GM20431 (cell line): ENCODE measurements around the gene MTHFSD.

Source experiments
- in situ Hi-C: fragments of 300-500 bp; cut with MseI, MboI; formaldehyde crosslinking; loops from one replicate; pipeline ENCODE4 v1.15.0; 2020; ENCODE audit warnings: low sequenced_read_pairs; ENCODE audit not compliant: unreplicated experiment

MTHFSD gene

DNA sequence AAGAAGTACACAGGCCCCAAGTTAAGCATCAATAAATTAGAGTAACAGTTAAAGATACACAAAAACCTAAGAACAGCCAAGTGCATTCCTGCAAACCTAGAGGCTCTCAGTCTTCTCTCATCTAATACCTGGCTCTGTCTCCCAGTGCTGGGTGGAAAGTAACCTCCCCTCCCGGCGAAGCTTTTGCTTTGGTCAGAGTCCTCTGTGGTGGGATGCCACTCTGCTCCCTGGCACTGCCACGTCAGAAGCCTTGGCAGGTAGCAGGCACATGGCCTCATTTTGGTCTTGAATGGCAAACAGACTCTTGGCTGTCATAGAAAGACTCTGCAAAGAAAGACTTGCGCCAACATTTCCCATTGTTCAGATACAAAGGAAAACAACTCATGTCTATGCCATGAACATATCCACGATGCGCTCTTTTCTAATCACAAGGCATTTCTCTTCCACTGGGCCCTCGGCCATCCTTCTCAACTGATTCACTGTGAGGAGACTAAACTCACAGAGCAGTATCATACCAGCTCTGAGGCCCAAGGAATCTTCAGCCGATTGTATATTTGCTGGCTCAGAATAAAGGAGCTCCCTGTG, 21.2 kb downstream of the MTHFSD start:
- in situ Hi-C loops: no loop called here

DNA sequence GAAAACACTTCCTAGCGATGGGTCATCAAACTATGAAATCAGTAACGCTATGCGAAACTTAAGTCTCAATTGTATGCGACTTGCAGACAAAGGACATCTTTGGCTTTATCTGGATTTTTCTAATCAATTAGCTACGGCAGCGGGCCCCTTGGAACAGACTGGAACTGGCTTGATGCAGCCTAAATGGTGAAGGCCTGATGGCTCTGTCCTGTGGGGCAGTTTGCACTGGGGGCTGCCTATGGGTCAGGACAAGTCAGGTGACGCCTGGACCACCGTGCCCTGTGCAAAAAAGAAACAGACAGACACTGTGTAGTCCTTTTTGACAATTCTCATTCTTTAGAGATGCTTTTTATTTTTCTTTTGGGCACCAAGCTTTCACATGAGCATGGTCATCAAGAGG, 22.0 kb downstream of the MTHFSD start:
- in situ Hi-C loops: no loop called here

DNA sequence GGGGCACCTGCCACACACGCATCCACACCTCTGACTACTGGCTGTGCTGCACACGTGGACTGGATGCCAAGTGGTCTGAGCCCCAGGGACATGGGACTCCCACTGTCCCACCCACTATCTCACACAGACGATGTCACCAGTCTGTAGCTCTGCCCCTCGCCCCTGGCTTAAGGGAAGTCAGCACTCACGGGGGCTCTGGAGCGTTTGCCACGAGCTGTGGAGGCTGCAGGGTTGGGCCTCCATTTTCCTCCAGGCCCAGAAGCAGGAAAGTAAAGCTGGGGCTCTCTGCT, 22.6 kb downstream of the MTHFSD start:
- in situ Hi-C loops: no loop called here

DNA sequence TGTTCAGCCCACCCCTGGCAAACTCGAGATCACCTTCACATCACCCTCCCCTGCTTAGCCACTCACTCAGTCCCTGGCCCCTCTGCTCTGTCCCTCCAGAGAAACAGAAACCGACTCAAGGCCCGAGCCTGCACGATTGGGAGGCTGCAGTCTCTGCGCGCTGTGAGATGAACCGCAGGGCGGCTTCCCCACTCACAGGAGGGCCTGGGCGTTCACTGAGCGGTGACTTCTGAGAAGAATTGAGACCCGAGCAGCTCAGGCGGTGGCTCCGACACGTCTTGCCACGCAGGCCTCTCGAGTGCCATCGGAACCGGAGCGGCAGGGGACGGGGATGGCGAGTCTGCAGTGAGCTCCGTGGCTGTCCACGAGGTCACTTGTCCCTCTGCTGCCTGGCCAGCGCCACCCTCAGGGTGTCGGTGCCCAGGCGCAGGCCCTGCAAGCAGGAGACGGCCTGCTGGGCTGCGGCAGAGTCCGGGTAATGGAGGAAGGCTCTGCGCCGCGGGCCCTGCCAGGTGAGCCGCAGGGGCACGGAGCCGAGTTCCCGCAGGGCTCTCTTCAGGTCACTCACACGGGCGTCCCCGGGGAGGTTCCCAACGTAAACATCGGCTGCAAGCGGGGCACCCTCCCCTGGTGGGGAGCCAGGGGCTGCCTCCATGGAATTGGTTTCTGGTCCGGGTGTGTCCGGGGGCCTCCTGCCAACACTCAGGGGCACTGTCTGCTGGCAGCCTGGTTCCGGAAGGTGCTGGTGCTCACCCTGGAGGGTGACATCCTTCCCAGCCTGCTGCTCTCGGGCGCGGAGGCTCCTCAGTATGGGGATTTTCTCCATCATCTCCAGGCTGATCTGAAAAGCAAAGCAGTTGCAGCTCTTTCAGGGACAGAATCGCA, 23.2 kb downstream of the MTHFSD start:
- in situ Hi-C loops: no loop called here

DNA sequence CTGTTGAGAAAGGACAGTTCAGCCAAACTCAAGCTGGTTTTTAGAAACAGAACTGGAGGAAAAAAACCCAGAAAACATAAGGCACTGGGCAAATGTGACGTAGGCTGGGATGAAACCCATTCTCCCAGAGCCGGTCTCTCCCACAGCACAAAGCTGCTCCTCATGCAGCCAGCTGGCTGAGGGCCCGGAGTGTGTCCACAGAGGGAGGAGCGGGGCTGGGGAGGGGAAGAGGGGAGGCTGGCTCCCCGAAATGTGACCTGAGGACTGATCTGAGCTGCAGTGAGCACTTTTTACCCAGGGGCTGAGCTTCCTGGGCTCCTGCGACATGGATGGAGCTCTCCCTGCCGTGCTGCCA, 23.9 kb downstream of the MTHFSD start:
- in situ Hi-C loops: no loop called here

DNA sequence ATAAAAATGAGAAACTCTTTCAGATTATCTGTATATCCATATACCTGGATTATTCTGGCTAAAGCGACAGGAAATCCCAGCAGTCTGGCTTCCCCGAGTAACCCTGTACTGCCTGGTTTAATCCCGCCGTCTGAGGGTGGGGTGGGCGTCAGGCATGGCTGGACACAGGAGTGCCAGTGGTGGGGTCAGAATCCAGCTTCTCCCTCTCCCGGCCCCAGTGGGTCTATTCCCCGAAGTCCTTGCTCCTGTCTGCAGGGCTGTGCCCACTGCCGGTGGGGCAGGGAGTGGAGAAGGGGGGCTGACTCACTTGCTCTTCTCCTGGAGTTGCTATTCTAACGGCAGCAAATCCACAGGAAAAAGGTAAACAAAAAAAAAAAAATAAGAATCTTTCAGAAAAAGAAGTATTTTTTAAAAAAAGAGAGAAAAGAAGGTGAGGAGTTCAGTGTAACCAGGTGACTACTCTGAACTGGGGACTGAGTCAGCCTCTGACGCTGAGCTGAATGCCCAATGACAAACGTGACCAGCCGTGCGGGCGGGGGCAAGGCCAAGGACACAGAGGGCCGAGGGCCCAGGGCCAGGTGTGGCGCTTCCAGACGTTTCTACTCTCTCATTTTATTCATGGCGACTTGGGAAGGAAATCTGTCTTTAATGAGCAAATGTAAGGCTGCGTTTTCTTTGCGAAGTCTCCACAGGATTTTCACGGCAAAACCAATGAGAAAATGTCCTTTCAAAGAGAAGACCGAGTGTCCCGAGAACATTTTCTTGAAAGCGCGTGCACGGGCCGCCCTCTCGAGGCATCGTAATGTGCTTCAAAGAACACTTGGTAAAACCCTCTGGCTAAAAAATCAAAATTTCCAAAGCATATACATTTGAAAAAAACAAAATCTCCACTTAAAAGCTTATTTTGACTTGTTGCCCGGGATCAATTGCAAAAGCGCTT, 24.5 kb downstream of the MTHFSD start:
- in situ Hi-C loops: no loop called here

DNA sequence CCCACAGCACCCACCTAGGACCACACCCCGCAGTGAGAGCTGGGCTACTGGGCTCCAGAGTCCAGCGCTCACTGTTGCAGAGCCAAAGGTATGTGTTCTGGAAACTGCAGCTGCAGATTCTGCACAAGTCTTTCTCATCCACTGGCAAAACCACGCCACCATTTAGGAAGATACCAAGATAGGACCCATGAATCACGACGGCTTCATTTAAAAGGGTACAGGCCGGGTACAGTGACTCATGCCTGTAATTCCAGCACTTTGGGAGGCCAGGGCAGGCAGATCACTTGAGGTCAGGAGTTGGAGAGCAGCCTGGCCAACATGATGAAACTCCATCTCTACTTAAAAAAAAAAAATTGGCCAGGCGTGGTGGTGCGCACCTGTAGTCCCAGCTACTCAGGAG, 25.9 kb downstream of the MTHFSD start:
- in situ Hi-C loops: loop anchor here (10.0 kb wide), 1 partner anchor 454 kb away; no protein-coding TSS in a partner anchor

DNA sequence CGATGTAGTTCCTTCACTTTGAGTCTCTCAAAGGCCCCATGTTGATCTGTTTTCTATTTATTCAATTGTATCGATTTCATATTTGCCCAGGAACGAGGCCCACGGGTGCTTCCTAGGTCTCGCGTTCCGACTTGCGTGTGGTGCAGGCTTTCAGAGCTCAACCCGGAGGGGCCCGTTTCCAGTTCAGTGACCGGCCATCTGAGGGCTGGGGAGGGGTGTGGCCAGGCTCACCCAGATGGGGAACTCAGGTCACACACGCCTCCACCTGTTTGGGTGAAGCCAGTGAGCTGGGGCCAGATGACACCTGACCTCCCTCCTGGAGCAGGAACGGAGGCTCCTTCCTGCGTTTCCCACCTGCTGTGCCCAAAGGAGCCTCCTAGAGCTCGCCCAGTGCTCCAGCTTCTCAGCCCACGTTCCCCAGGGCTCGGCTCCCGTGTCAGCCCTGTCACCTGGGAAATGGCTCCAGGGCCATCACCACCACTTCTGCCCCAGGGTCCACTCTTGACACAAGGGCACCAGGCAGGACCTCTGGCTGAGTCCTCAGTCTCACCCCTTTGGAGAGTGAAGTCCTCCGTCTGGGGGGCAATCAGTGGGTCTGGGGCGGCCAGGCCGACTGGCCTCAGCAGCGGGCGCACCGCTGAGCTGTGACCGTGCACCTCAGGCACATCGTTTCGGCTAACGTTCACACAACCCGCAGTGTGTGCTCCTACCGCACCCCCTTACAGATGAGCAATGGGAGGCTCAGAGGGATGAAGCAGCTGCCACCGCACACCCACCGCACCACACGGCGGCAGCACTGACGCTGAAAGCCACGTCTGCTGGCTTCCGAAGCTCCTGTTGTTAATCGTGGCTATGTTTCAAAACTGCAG, 26.7 kb downstream of the MTHFSD start:
- in situ Hi-C loops: loop anchor here (10.0 kb wide), 1 partner anchor 453 kb away; no protein-coding TSS in a partner anchor

DNA sequence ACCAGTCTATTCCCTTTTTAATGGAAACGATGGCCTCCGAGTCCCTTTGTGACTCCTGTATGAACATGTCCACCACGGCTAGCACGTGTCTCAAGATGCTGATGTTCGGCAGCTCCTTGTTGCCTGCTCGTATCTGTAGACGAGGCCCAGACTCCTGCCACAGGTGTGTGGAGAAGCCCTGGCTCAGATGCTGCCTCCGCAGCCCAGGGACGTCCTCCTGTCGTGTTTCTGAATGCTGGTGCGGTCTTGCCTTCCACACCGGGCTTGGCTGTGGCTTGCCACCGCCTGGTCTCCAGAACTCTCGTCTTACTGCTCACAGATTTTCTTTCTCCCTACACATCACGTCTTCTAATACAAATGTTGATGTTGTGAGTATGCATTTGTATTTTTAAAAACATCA, 27.7 kb downstream of the MTHFSD start:
- in situ Hi-C loops: loop anchor here (10.0 kb wide), 1 partner anchor 453 kb away; no protein-coding TSS in a partner anchor

DNA sequence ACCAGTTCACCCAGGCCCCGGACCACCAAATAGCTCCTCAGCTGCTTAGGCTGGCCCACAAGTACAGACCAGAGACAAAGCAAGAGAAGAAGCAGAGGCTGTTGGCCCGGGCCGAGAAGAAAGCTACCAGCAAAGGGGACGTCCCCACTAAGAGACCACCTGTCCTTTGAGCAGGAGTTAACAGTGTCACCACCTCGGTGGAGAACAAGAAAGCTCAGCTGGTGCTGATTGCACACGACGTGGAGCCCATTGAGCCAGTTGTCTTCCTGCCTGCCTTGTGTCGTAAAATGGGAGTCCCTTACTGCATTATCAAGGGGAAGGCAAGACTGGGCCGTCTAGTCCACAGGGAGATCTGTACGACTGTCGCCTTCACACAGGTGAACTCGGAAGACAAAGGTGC, 29.3 kb downstream of the MTHFSD start:
- in situ Hi-C loops: loop anchor here (10.0 kb wide), 1 partner anchor 451 kb away; no protein-coding TSS in a partner anchor

DNA sequence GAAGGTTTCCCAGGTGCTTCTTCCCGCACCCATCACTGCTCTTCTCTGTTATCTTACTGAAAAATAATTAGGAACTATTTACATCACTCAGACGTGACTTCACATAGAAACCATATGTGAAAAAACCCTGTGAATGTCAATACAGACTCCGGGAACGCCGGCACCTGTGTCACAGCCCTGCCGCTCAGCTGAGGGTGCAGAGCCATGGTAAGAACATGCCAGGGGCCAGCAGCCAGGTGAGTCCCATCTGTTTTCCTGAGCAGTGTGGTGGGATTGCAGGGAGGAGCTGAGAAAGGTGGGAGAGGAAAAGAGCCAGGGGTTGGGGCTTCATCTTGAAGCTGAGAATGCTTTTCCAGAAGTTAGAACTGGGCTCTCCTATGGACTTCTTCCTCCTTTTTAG, 31.0 kb downstream of the MTHFSD start:
- in situ Hi-C loops: loop anchor here (10.0 to 25.0 kb wide), 2 partner anchors 449 to 712 kb away; no protein-coding TSS in a partner anchor

DNA sequence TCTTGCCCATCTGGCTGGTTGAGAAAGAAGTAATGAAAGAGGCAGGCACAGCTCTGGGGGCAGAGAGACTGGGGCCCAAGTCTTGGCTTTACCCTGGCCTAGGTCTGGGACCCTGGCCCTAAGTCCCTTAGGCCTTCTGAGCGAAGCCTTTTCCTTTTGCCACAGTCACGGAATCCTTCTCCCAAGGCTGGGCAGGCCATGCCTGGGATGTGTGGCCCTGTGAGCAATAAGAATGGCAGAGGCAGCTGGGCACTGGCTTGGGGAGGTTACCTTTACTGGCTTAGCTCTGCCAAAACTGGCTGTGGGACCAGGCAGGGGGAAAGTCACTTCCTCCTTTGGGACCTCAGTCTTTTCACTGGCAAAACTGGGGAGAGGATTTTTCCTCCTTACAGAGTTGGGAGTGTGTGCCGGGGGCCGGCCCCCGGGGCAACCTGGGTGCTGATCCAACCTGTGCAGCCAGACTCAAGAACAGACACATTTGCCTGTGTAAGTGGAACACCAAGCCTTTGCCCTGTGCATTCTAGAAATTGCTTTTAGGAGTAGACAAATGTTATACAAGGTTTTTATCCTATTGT, 31.8 kb downstream of the MTHFSD start:
- in situ Hi-C loops: loop anchor here (10.0 to 25.0 kb wide), 2 partner anchors 448 to 711 kb away; no protein-coding TSS in a partner anchor

DNA sequence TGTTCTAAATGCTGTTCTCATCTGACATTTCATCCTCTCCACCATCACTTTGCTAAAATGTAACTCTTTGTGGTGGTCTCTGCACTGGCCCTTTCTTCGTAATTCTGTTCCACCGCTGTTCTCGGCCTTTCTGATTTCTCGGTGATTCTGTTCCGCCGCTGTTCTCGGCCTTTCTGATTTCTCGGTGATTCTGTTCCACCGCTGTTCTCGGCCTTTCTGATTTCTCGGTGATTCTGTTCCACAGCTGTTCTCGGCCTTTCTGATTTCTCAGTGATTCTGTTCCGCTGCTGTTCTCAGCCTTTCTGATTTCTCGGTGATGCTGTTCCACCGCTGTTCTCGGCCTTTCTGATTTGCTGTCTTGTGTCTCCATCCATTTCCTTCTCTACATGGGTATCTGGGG, 32.4 kb downstream of the MTHFSD start:
- in situ Hi-C loops: loop anchor here (10.0 to 25.0 kb wide), 2 partner anchors 448 to 710 kb away; no protein-coding TSS in a partner anchor

DNA sequence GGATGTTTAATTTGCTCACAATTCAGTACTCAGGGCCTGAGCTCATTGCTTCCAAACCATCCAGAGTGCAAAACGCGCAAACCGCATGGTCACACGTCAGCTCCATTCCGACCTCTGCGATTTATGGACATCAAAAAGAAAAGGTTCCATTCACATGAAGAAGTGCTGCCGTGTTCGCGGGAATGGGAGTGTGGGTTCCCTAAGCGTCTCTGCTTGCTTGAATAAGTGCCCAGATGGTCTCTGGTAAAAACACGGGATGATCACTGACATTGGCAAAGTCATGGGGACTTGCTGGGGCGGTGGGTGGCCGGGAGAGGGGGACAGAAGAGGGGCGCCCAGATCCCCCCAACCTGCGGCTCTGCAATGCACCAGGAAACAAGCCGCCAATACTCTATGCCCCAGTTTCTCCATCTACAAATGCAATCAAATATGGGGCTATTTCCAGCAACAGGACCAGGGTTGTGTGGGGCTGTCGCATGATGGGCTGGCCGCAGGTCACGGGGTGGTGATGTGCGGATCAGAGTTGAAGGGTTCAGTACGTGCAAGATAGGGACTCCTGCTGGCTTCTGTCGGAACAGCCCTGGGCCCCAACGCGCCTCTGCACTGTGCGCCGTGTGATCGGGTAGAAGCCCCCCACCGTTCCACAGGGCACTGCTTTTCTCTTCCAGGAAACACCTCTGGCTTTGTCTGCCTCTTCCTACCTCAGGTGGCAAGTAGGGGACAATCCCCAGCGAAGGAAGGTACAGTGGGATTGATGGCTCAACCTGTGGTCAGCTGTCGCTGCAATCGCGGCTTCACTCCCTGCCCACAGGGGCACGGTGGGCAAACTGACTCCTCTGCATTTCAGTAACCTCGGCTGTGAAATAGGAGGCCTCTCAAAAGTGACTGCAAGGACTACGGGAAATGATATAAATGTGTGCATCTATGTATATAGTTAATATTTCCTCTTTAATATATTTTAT, 33.5 kb downstream of the MTHFSD start:
- in situ Hi-C loops: loop anchor here (10.0 to 25.0 kb wide), 2 partner anchors 447 to 709 kb away; no protein-coding TSS in a partner anchor

DNA sequence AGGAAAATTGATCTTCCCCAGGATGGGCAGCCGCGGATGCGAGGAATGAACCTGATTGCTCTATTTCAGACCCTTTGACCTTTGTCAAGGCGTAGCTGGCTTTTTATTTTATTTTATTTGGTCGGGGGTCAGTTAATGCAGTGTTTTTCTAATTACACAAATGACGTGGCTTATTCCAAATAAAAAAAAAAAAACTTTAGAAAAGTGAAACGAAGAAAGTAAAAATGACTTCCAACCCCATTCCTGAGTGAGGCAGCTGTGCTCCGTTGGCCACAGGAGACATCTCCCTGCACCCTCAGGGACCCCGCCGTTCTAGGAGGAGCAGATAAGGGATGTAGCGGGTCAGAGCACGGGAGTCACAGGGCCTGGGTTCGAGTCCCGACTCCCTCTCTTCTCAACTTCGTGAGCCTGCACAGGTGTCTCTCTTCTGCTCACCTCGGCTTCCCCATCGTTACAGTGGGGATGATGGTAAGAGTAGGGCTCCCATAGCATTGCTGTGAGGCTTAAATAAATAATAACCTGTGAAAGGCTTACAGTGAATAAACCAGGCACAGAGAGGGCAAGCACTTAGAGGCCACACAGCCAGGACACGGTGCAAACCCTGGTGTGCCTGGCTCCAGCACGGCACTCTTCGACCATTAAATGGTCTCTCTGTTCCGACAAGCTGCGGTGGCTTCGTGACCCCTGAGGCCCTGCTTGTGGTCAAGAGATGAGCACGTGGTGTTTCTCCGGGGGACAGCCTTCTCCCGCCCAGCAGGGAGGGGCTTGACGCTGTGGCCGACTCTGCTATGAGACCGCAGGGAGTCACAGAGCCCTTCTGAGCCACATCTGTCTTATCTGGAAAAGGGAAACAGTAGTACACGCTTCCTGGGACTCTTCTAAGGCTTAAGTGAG, 34.5 kb downstream of the MTHFSD start:
- in situ Hi-C loops: loop anchor here (10.0 to 25.0 kb wide), 2 partner anchors 446 to 708 kb away; no protein-coding TSS in a partner anchor

DNA sequence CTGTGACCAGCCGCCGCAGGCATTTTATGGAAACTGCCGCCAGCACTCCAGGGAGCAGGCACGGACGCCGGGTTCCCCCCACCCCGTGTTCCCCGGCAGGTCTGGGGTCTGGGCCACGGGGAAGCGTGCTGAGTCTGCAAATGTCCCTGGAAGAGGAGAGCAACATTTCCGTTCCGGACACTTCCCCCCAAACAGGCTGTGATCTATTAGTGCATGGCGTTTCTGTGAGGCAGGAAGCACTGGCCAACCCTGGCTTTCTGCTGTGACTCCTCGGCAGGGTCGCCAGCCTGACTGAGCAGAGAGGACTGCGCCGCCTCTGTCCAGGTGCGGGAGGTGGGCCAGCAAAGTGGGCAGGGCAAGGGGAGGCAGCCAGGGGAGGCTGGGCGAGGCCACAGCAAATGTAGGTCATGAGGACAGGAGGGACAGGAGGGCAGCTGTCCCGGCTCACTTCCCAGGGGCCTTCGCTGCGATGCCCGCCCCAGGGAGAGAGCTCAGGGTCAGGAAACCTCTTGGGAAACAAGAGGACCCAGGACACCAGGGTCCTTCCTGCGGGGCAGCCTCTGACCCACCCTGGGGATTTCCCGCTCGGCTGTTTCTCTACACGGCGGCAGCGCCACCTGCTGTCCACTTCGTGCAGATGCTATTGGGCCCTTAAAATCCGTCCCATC, 35.3 kb downstream of the MTHFSD start:
- in situ Hi-C loops: loop anchor here (10.0 to 25.0 kb wide), 3 partner anchors 185 to 707 kb away; no protein-coding TSS in a partner anchor
